ENCODE data around the gene HESX1. TPM values are rescaled to one million over a fixed set of nuclear protein-coding genes. Genes with fewer than 3 reads are reported as not detected.

The HESX1 gene
- total and polyA plus RNA-seq, 2 of the 8 experiments (the other 6 are each of a cell fraction or from before 2014, with no cell fraction given): 7.1 to 12.0 TPM

DNA sequence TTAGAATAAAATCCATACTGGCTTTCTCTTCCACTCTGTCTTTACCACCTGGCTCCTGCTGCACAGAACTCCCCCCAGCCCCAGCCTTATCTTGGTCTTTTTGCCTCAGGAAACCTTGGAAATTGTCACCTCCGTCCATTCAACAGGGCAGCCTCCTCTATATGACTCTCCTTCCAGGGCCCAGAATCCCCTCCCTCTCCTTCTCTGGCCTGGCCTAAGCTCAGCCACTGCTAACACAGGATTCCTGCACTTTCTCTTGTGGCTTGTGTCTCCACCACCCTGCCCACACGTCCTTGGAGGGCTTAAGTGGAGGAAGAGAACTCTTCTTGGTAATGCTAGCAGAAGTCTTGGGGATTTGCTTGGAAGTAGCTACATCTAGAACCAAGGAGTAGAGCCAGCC is 33.1 kb downstream of the HESX1 start:
- no peak overlapping the region for H3K4ac ChIP-seq (replicated peaks; ENCODE audit: insufficient read length, low read depth, low read length)
- peak overlapping the region; percentile 81; the same call in 1 of the 2 replicates for H3K18ac ChIP-seq (ENCODE audit: extremely low read depth, low read length)
- no peak overlapping the region for H3K23ac ChIP-seq (ENCODE audit: insufficient read length)
- H4K5ac ChIP-seq (ENCODE audit: insufficient read length, low read depth, low read length): no peak overlapping the region
- H3K9me3 ChIP-seq (ENCODE audit: insufficient read depth in 2 of 2, low read depth in 1 of 2, low read length in 1 of 2): no peaks in the 10 kb centered on the region
- peaks cover 0 to 23% of the 10 kb centered on the region in 2 experiments; a peak in 2 of 4 replicates for H3K79me2 ChIP-seq (ENCODE audit: control insufficient read depth in 1 of 2, insufficient read depth in 2 of 2, low read length in 2 of 2)
- FAIRE-seq (no peak), DNase-seq (ENCODE audit: low read depth in 1 of 2, low spot score in 2 of 2) (no peak)
- no peak overlapping the region for H2BK120ac ChIP-seq (replicated peaks; ENCODE audit: low read depth, low read length)
- no peak overlapping the region for H2BK5ac ChIP-seq (ENCODE audit: low read depth, low read length)
- no peaks in the 10 kb centered on the region for H3K36me3 ChIP-seq (ENCODE audit: control insufficient read depth in 2 of 4, insufficient read depth in 4 of 4, low read length in 3 of 4)
- H3K79me1 ChIP-seq (ENCODE audit: low read depth, low read length): peaks cover 4% of the 10 kb centered on the region; the same call in 1 of the 2 replicates
- CTCF ChIA-PET (ENCODE audit: partially characterized antibody): interaction anchor here (1.1 to 6.6 kb wide), 7 partner anchors 13 to 171 kb away, joined by 3 to 64 read pairs (median 5); no protein-coding TSS in a partner anchor
- H3K9ac ChIP-seq (replicated peaks in 1 of 4; ENCODE audit: extremely low read depth in 1 of 4, low read depth in 3 of 4, low read length in 3 of 4): no peak overlapping the region; a peak in 1 of 7 replicates
- POLR2A ChIA-PET (ENCODE audit: partially characterized antibody): interaction anchor here (0.7 to 3.2 kb wide), 3 partner anchors 36 to 60 kb away, joined by 3 to 12 read pairs (median 3); no protein-coding TSS in a partner anchor
- no peak overlapping the region for H3K56ac ChIP-seq (replicated peaks; ENCODE audit: insufficient read length, low read depth, low read length)
- WGBS, 2 experiments (ENCODE audit: extremely low coverage in 1 of 2, insufficient coverage in 1 of 2, insufficient read length in 1 of 2, insufficient replicate concordance in 2 of 2, low coverage in 1 of 2, low lambda C conversion rate in 2 of 2, missing lambda C conversion rate in 1 of 2): 53% methylated on average over 2 of the region's 2 CpGs; no CpG with 5 or more reads in 1 of the 2 experiments
- H2BK12ac ChIP-seq (ENCODE audit: low read depth, low read length): peak overlapping the region; percentile 89; the same call in 1 of the 2 replicates
- no peak overlapping the region for H2AFZ ChIP-seq (ENCODE audit: low read length)
- no peak overlapping the region for H3K27ac ChIP-seq (ENCODE audit: low read depth, low read length)
- H4K8ac ChIP-seq (ENCODE audit: extremely low read depth, insufficient read depth, low read length): no peak overlapping the region
- H3K4me1 ChIP-seq (replicated peaks in 1 of 4; ENCODE audit: control insufficient read depth in 3 of 4, insufficient read depth in 4 of 4, low read length in 3 of 4): peaks cover 7 to 29% (median 15%) of the 10 kb centered on the region in 4 experiments
- peak overlapping the region; percentile 75; the same call in 1 of the 2 replicates for H2AK5ac ChIP-seq (ENCODE audit: low read depth, low read length)
- peaks cover 0 to 10% of the 10 kb centered on the region in 2 experiments for H4K20me1 ChIP-seq (replicated peaks in 1 of 2; ENCODE audit: control insufficient read depth in 1 of 2, insufficient read depth in 2 of 2, low read length in 2 of 2)
- H3K27me3 ChIP-seq (replicated peaks in 1 of 4; ENCODE audit: control insufficient read depth in 3 of 4, extremely low read depth in 1 of 4, insufficient read depth in 3 of 4, low read length in 3 of 4): peaks cover 6 to 28% (median 24%) of the 10 kb centered on the region in 4 experiments
- H2BK20ac ChIP-seq (ENCODE audit: low read length): 0 out of 2 replicates have a peak overlapping the region, but pooled peaks have one; percentile 1
- peaks cover 13% of the 10 kb centered on the region for H3K23me2 ChIP-seq (ENCODE audit: low read depth, low read length)
- H3K14ac ChIP-seq (ENCODE audit: insufficient read length): no peak overlapping the region
- H3K4me2 ChIP-seq (ENCODE audit: insufficient read depth in 1 of 2, low read depth in 2 of 2, low read length in 2 of 2): no peak overlapping the region
- H3K4me3 ChIP-seq (ENCODE audit: extremely low read depth in 1 of 4, insufficient read depth in 2 of 4, low read depth in 3 of 4, low read length in 4 of 4): no peak overlapping the region
- H2BK15ac ChIP-seq (ENCODE audit: low read length): peak overlapping the region; percentile 33; the same call in 1 of the 2 replicates
- no peak overlapping the region for H4K91ac ChIP-seq (replicated peaks; ENCODE audit: insufficient read length, low read length)
- TF ChIP-seq POLR2AphosphoS5 (IDR thresholded peaks at IDR 0.05; ENCODE audit: low read depth, low read length) (no peak), GTF2F1 (IDR thresholded peaks at IDR 0.05; ENCODE audit: borderline replicate concordance, low read depth, low read length) (no peak), JUN (IDR thresholded peaks at IDR 0.05; ENCODE audit: low read depth, low read length) (no peak), TCF12 (IDR thresholded peaks at IDR 0.05; ENCODE audit: low read depth, low read length) (no peak), GABPA (IDR thresholded peaks at IDR 0.05; ENCODE audit: borderline replicate concordance, insufficient read depth, low read length) (no peak), TBP (IDR thresholded peaks at IDR 0.05; ENCODE audit: low read depth, low read length) (no peak), CREB1 (IDR thresholded peaks at IDR 0.05) (no peak), KDM5A (IDR thresholded peaks at IDR 0.05; ENCODE audit: low read length) (no peak), RXRA (IDR thresholded peaks at IDR 0.05; ENCODE audit: insufficient read depth, low read depth, low read length) (no peak), FOSL1 (IDR thresholded peaks at IDR 0.05; ENCODE audit: insufficient read depth, low read depth, low read length) (no peak), POLR2A (IDR thresholded peaks at IDR 0.05; ENCODE audit: control extremely low read depth in 1 of 2, low read depth in 2 of 2, low read length in 2 of 2) (no peak)
- TF ChIP-seq, protein P1, sequence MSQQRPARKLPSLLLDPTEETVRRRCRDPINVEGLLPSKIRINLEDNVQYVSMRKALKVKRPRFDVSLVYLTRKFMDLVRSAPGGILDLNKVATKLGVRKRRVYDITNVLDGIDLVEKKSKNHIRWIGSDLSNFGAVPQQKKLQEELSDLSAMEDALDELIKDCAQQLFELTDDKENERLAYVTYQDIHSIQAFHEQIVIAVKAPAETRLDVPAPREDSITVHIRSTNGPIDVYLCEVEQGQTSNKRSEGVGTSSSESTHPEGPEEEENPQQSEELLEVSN (IDR thresholded peaks at IDR 0.05): no peak
- TF ChIP-seq, protein P2, sequence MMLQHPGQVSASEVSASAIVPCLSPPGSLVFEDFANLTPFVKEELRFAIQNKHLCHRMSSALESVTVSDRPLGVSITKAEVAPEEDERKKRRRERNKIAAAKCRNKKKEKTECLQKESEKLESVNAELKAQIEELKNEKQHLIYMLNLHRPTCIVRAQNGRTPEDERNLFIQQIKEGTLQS (IDR thresholded peaks at IDR 0.05; ENCODE audit: insufficient read depth, low read depth, low read length): no peak

Measured in H1 (cell line).